HG03378 (cell line): Measurements from ENCODE around the gene ZRANB3.
"Not testable (repeated sequence)": the region's sequence is repeated elsewhere in the genome, so short reads cannot be mapped to it uniquely, and the experiment has no call there.

Experiments
- ATAC-seq: cut with Tn5 transposase; IDR thresholded peaks from one replicate; pipeline ENCODE4 v1.9.1; 2021; ENCODE audit warnings: mild to moderate bottlenecking, moderate library complexity; ENCODE audit not compliant: unreplicated experiment

ZRANB3 gene

DNA sequence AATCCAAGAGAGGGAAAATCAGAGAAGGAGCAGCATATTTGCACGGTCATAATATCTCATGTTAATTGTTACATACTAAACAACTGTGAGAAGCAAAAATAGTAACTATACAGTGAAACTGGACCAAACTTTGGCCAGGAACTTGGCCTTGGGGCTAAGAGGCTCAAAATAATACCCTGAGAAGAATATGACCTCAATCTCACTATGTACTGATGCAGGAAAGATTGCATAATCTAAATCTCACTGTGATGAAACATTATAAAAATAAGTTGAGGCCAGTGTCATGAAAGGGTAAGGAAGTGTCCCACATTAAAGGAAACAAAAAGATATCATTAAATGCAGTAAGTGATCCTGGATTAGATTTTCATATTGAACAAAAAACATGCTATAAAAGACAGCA lies 36.5 kb downstream of the ZRANB3 start:
- ATAC-seq = no peak

DNA sequence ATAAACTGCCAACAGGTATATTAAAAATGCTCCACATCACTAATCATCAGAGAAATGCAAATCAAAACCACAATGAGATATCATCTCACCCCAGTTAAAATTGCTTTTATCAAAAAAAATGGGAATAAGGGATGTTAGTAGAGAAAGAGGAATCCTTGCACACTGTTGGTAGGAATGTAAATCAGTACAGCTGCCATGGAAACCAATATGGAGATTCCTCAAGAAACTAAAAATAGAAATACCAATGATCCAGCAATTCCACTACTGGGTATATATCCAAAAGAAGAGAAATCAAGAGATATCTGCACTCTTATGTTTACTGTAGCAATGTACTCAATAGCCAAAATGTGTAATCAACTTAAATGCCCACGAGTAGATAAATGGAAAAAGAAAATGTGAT lies 40.6 kb downstream of the ZRANB3 start:
- ATAC-seq = no peak

GRCh38 chr2:135485441-135485840 lies 45.6 kb downstream of the ZRANB3 start:
- no peak for ATAC-seq

DNA sequence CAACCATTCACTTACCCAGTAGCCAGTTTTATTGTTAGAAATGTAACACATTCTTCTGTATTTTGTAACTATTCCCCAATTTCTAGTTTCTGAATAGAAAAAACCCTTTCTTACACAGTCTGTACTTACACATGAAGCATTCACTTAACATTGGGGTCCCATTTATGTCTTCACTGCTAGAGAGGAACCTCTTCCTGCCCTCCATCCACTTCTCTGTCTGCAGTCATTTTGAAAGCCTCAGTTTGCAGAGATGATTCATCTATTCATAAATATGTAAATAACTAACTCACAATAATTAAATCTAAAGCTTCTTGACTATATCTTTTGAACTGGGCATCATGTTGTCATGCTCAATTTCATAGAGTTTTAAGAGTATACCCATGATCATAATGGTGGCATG lies 55.9 kb downstream of the ZRANB3 start:
- no peak for ATAC-seq

GRCh38 chr2:135473567-135473966 lies 57.5 kb downstream of the ZRANB3 start:
- no peak for ATAC-seq

DNA sequence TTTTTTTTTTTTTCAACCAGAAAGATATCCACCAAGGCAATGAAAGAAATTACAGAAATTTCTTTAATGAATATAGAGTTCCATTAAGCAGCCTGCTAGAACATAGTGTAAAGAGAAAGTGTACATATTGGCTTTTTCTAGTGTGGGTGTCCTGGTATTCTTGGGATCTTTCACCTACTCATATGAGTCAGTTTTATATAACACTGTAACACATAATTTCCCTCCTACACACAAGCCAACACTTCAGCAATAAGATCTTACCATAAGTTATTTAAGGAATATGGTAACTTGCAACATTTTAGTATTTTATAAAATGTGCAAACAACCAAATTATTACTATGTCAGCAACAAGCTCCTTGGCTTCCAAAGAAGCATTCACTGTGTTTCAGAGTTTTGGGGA lies 59.9 kb downstream of the ZRANB3 start:
- ATAC-seq = no peak

GRCh38 chr2:135457279-135457678 lies 73.7 kb downstream of the ZRANB3 start:
- ATAC-seq = no peak

GRCh38 chr2:135456835-135457234 lies 74.2 kb downstream of the ZRANB3 start:
- no peak for ATAC-seq

- no peak for ATAC-seq
Observed at GRCh38 chr2:135456431-135456830, 74.6 kb downstream of the ZRANB3 start.

DNA sequence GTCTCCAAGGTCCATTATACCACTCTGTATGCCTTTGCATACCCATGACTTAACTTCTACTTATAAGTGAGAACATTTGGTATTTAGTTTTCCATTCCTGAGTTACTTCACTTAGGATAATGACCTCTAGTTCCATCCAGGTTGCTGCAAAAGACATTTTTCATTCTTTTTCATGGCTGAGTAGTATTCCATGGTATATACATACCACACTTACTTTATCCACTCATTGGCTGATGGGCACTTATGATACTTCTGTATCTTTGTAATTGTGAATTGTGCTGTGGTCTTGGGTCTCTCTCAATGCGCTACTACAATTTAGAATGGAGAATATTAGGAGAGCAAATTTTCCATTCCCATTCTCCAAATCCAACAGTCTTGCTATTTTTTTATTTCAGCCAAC lies 76.4 kb downstream of the ZRANB3 start:
- no peak for ATAC-seq

- ATAC-seq = not testable (repeated sequence)
Observed at GRCh38 chr2:135453027-135453426, 78.0 kb downstream of the ZRANB3 start.

- ATAC-seq = no peak
Observed at GRCh38 chr2:135451966-135452365, 79.1 kb downstream of the ZRANB3 start.

DNA sequence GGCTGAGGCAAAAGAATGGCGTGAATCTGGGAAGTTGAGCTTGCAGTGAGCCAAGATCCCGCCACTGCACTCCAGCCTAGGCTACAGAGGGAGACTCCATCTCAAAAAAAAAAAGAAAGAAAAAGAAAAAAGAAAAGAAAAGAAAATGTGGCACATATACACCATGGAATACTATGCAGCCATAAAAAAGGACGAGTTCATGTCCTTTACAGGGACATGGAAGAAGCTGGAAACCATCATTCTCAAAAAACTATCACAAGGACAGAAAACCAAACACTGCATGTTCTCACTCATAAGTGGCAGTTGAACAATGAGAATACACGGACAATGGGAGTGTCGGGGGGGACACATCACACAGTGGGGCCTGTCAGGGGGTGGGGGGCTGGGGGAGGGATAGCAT lies 88.0 kb downstream of the ZRANB3 start:
- ATAC-seq = not testable (repeated sequence)

DNA sequence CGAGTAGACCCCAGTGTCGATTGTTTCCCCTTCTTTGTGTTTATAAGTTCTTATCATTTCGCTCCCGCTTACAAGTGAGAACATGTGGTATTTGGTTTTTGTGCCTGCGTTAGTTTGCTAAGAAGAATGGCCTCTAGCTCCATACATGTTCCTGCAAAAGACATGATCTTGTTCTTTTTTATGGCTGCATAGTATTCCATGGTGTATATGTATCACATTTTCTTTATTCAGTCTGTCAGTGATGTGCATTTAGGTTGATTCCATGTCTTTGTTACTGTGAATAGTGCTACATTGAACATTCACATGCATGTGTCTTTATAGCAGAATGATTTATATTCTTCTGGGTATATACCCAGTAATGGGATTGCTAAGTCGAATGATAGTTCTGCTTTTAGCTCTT lies 95.9 kb downstream of the ZRANB3 start:
- ATAC-seq = not testable (repeated sequence)

DNA sequence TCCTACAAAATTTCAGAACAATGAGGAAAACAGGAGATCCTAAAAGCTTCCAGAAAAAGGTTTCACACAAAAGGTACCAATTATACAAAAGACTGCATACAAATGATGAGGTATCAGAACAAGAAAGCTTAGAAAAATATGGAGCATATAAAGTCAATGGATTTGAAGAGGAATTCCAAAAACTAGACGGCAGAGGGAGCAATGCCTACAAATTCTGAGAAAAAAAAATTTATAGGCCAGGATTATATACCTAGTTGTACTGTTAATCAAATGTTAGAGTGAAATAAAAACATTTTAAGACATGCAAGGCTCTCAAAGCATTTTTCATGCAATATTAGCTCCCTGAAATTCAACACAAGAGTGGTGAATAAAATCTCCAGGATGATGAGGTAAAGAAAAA lies 106.2 kb downstream of the ZRANB3 start:
- ATAC-seq = no peak

GRCh38 chr2:135422898-135423297 lies 108.1 kb downstream of the ZRANB3 start:
- no peak for ATAC-seq

DNA sequence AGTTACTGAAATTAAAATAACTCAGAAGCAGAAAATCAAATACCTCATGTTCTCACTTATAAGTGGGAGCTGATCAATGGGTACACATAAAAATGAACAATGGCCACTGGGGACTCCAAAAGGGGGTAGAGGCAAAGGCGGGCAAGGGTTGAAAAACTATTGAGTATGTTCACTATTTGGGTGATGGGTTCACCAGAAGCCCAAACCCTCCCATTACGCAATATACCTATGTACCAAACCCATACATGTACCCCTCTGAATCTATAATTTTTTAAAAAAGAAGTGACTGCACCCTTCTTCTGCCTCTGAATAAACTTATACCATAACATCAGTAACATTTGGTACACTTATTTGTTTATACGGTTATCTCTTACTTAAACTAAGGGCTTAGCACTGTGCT lies 119.4 kb downstream of the ZRANB3 start:
- no peak for ATAC-seq

- ATAC-seq = no peak
Observed at GRCh38 chr2:135409436-135409835, 121.6 kb downstream of the ZRANB3 start.

DNA sequence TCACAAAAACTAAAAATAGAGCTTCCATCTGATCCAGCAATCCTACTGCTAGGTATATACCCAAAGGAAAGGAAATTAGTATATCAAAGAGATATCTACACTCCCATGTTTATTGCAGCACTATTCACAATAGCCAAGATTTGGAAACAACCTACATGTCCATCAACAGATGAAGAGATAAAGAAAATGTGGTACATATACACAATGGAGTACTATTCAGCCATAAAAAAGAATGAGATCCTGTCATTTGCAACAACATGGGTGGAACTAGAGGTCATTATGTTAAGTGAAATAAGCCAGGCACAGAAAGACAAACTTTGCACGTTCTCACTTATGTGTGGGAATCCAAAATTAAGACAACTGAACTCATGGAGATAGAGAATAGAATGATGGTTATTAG lies 134.8 kb downstream of the ZRANB3 start:
- not testable (repeated sequence) for ATAC-seq

DNA sequence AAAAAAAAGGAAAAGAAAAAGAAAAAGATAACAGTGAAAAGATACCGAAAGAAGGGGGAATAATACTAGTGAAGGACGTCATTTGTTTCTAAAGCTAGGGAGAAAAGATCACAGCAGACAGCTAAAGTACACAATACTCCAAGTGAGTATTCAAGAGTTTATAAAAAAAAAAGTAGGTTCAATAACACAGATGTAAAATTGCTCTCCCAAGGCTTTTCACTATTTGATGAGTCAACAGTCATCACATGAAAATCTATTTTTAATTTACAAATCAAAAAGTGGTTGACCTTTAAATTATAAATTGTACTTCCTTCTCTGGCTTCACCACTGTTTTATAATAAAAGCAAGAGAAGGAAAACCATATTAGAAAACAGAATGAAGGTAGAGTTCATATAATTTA lies 144.0 kb downstream of the ZRANB3 start:
- ATAC-seq = no peak

DNA sequence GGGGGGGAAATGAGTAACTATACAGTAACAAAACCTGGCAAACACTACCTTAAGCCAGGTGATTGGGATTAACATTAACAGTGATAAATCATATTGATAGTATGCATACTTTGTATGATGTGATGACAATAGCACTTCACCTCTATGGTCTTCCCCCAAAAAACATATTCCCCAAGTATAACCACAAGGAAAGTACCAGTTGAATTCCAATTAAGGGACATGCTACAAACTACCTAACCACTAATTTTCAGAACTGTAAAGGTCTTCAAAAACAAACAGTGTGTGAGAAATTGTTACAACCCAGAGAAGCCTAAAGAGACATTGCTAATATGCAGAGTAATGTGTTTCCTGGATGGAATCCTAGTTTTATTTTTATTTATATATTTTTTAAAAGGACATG lies 152.4 kb downstream of the ZRANB3 start:
- ATAC-seq = no peak

DNA sequence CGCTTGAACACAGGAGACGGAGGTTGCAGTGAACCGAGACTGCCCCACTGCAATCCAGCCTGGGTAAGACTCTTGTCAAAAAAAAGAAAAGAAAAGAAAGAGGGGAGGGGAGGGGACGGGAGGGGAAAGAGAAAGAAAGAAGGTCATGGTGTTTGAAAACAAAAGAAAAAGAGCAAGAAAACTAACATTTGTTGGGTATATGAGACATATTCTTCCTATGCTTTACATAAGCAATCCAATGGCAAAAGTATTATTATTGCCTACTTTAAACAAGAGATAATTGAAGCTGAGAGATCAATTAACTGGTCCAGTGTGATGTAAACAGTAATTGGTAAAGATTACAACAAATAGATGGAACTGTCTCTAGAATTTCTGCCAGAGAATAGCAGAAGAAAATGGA lies 157.3 kb downstream of the ZRANB3 start:
- ATAC-seq = no peak

GRCh38 chr2:135349941-135350340 lies 181.1 kb downstream of the ZRANB3 start:
- ATAC-seq = no peak
